Measurements from ENCODE around the gene TMEM19. TPM values are rescaled to one million over a fixed set of nuclear protein-coding genes. Genes with fewer than 3 reads are reported as not detected.

The TMEM19 gene
- total and polyA plus RNA-seq, 7 donors, result 6.0 to 31.1 (median 18.8) TPM

DNA sequence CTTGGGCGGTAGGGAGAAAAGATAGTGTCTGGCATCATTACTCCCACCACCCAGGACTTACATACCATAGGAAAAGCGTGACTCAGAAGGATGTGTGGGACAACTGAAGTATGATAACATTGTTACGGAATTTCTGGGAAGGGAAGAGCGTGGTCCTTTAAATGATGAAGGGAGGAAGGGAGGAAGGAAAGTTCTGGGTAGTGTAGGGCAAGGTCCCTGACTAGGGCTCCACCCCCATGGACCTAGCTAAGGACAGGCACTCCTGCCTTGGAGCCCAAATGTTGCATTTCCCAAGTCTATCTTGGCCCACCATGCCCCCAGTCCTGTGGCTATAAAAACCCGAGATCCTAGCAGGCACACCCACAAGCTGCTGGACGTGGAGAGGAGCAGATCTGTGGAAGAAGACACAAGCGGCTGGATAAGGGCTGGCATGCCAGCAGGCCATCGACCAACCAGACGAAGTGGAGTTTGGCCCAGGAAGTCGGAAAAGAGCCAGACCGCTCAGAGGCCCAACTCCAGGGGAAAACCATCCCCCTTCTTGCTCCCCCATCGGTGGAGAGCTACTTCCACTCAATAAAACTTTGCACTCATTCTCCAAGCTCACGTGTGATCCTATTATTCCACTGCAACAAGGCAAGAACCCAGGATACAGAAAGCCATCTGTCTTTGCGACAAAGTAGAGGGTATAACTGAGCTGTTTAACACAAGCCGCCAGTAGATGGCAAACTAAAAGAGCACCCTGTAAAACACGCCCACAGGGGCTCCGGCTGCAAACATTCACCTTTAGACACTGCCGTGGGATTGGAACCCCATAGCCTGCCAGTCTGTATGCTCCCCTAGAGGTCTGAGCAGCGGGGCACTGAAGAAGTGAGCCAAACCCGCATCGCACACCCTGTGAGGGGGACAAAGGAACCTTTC is 45.8 kb downstream of the TMEM19 start:
- no peaks in the 10 kb centered on the region for H3K36me3 ChIP-seq (ENCODE audit: insufficient read depth in 1 of 2, low read depth in 1 of 2)
- 75 to 79% (median 77%) methylated on average over 21 of the region's 21 CpGs for WGBS, 3 donors
- no peak for ATAC-seq
- no peak overlapping the region for H3K27ac ChIP-seq
- no peak for DNase-seq
- TF ChIP-seq, protein P1, sequence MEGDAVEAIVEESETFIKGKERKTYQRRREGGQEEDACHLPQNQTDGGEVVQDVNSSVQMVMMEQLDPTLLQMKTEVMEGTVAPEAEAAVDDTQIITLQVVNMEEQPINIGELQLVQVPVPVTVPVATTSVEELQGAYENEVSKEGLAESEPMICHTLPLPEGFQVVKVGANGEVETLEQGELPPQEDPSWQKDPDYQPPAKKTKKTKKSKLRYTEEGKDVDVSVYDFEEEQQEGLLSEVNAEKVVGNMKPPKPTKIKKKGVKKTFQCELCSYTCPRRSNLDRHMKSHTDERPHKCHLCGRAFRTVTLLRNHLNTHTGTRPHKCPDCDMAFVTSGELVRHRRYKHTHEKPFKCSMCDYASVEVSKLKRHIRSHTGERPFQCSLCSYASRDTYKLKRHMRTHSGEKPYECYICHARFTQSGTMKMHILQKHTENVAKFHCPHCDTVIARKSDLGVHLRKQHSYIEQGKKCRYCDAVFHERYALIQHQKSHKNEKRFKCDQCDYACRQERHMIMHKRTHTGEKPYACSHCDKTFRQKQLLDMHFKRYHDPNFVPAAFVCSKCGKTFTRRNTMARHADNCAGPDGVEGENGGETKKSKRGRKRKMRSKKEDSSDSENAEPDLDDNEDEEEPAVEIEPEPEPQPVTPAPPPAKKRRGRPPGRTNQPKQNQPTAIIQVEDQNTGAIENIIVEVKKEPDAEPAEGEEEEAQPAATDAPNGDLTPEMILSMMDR (IDR thresholded peaks at IDR 0.05), result no peak
- no peaks in the 10 kb centered on the region for H3K9me3 ChIP-seq
- no peaks in the 10 kb centered on the region for H3K27me3 ChIP-seq (ENCODE audit: insufficient read depth in 3 of 3, low read length in 2 of 3)
- H3K4me3 ChIP-seq, result no peak overlapping the region
- H3K4me1 ChIP-seq, result no peaks in the 10 kb centered on the region
- intact Hi-C loops (cut with DNase I), result no loop called here

DNA sequence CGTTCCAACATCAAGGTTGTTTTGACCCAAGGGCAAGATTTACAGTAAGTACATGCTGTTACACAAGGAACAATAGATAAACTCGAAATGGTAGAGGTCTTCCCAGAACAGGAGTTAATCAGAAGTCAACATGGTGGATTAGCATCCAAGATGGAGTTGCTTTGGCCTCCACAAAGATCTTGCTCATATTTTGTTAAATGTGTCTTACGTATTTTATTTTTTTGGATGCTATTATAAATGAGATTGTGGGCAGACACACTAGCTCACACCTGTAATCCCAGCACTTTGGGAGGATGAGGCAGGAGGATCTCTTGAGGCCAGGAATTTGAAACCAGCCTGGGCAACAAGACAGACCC is 46.5 kb downstream of the TMEM19 start:
- WGBS, 3 donors, result 79 to 85% (median 84%) methylated on average over 3 of the region's 3 CpGs
- Histone ChIP-seq H3K36me3 (ENCODE audit: insufficient read depth in 1 of 2, low read depth in 1 of 2) (no peaks in the 10 kb centered on the region), H3K27ac (no peak overlapping the region), H3K4me3 (no peak overlapping the region), H3K4me1 (no peaks in the 10 kb centered on the region), H3K9me3 (no peaks in the 10 kb centered on the region), H3K27me3 (ENCODE audit: insufficient read depth in 3 of 3, low read length in 2 of 3) (no peaks in the 10 kb centered on the region)
- DNase-seq (no peak), ATAC-seq (no peak)
- intact Hi-C loops (cut with DNase I), result no loop called here
- TF ChIP-seq, protein P1 (IDR thresholded peaks at IDR 0.05), result no peak

DNA sequence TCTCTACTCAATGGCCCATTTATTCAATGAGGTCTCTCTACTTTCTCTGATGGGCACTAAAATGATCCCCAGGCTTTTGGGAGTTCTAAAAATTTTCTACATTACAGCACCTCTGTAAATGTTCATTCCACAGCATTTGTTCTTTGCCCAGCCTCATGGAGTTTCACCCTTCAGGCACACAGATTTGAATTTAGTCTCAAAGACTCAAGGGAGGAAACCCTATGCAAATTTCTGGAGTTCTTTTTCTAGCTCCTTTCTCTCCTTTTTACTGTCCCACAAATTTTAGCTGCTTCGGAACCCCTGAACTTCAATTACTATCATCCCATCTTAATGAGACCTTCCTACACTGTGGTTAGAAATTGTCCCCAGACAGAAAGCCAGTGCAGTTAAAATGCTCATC is 51.3 kb downstream of the TMEM19 start:
- WGBS, 3 donors, result 96 to 100% (median 97%) methylated on average over 1 of the region's 1 CpG
- H3K27ac ChIP-seq, result no peak overlapping the region
- no peaks in the 10 kb centered on the region for H3K27me3 ChIP-seq (ENCODE audit: insufficient read depth in 3 of 3, low read length in 2 of 3)
- H3K9me3 ChIP-seq, result no peaks in the 10 kb centered on the region
- TF ChIP-seq, protein P1 (IDR thresholded peaks at IDR 0.05), result no peak
- ATAC-seq (no peak), DNase-seq (no peak)
- intact Hi-C loops (cut with DNase I), result no loop called here
- H3K4me1 ChIP-seq, result no peaks in the 10 kb centered on the region
- no peak overlapping the region for H3K4me3 ChIP-seq
- H3K36me3 ChIP-seq (ENCODE audit: insufficient read depth in 1 of 2, low read depth in 1 of 2), result no peaks in the 10 kb centered on the region

DNA sequence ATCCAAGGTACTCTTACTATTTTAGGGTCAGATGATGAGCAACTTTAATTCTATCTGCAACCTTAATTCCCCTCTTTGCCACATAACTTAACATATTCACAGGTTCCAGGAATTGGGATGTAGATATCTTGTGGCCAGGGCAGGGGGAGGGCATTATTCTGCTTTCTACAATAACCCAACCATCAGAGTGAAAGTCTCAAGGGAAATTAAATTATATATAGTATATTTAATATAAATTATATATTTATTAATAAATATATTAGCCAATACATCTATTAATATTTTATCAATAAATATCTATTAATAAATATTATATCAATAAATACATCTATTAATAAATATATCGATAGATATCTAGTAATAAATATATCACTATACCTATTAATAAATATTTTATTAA is 57.1 kb downstream of the TMEM19 start:
- WGBS, 3 donors, result 0 to 98% (median 0%) methylated on average over 1 of the region's 1 CpG
- no peak for ATAC-seq
- intact Hi-C loops (cut with DNase I), result loop anchor here in 1 of 2 donors (10.0 kb wide), 1 partner anchor 528 kb away; no protein-coding TSS in a partner anchor

More for the DNA sequence above, 57.1 kb downstream of the TMEM19 start:
- TF ChIP-seq, protein P1 (IDR thresholded peaks at IDR 0.05), result no peak
- Histone ChIP-seq H3K4me1 (no peaks in the 10 kb centered on the region), H3K9me3 (no peaks in the 10 kb centered on the region), H3K27me3 (ENCODE audit: insufficient read depth in 3 of 3, low read length in 2 of 3) (no peaks in the 10 kb centered on the region), H3K4me3 (no peak overlapping the region), H3K36me3 (ENCODE audit: insufficient read depth in 1 of 2, low read depth in 1 of 2) (no peaks in the 10 kb centered on the region), H3K27ac (no peak overlapping the region)
- DNase-seq, result no peak
